Heart left ventricle (tissue), 13 donors: ENCODE results near the gene MAP2K5.

Experiments
- CTCF ChIP-seq, 12 donors: fragments of 200-600 bp; sonication (generic) in 4 of 12; IDR thresholded peaks; one replicate each; pipeline versions ENCODE4 v1.5.0 to v1.8.0; 2018 to 2022; ENCODE audit warnings: antibody characterized with exemption in 12 of 12, mild to moderate bottlenecking in 5 of 12
- POLR2A ChIP-seq, 2 donors: fragments of 450-650 bp; IDR thresholded peaks; one replicate each; pipeline ENCODE4 v1.6.1; 2017; ENCODE audit warnings: antibody characterized with exemption in 2 of 2, mild to moderate bottlenecking in 2 of 2, moderate library complexity in 2 of 2
- donor health status: ischemic (EF 13 %, LVEDD 7.1; RV severe dilation, severe dysfunction).
- donor health status: DM: no; HTN: yes; CAD: no.
- donor health status: DM: no; HTN: no; CAD: no.
- donor health status: ischemic (EF 25% LVEDD 6.9; RV normal size, moderate dysfunction).
- donor health status: ischemic (EF 25% LVEDD 5.7; RV mildly dilated, moderate dysfunction).
- donor health status: ischemic (EF 35%, LVEDD 5.7; RV mildly dilated, moderate dysfunction).
- donor health status: nonischemic (EF 11% LVEDD 7.7; RV severe dilation, severe dysfunction).
- donor health status: DM: yes; HTN: yes; CAD: no.
- donor health status: PGD.
- donor health status: ischemic (EF 29% LVEDD 5.4; RV normal size, mild dysfunction).
- donor health status: nonischemic (EF 23%, LVEDD 6.1; RV moderate dilation, normal function).

- TF ChIP-seq CTCF (IDR thresholded peaks at IDR 0.05) (no peak), POLR2A (IDR thresholded peaks at IDR 0.05) (no peak)
Observed at GRCh38 chr15:67809866-67810265, 267.4 kb downstream of the MAP2K5 start.
